Measurements from ENCODE around the gene C17orf58. TPM values are rescaled to one million over a fixed set of nuclear protein-coding genes. Genes with fewer than 3 reads are reported as not detected.
"Not testable (repeated sequence)": the region's sequence is repeated elsewhere in the genome, so short reads cannot be mapped to it uniquely, and the experiment has no call there.

Gene C17orf58
- polyA plus RNA-seq, 2 of the 4 experiments (the other 2 are of a cell fraction) = 11.2 to 20.0 TPM

GRCh38 chr17:67980456-67980855 lies 15.8 kb downstream of the C17orf58 start:
- POLR2A ChIA-PET = no interaction called here
- Histone ChIP-seq H3K4me2 (no peak overlapping the region), H3K27ac (no peak overlapping the region), H3K4me1 (peaks cover 8% of the 10 kb centered on the region; the same call in 2 of the 3 replicates), H3K9me3 (no peaks in the 10 kb centered on the region), H3K4me3 (no peak overlapping the region)
- CTCF ChIA-PET = interaction anchor here (0.8 to 1.7 kb wide), 4 partner anchors 18 to 38 kb away, joined by 3 to 5 read pairs (median 4); no protein-coding TSS in a partner anchor
- ATAC-seq (peak in 1 of 2 experiments; percentile 50; a peak in 3 of 6 replicates), DNase-seq (ENCODE audit: low read depth in 1 of 2, low spot score in 1 of 2) (no peak), FAIRE-seq (no peak)
- TF ChIP-seq CBX2 (IDR thresholded peaks at IDR 0.05; ENCODE audit: borderline replicate concordance, low read depth) (no peak), EP300 (IDR thresholded peaks at IDR 0.05) (no peak), EHMT2 (IDR thresholded peaks at IDR 0.05; ENCODE audit: low read depth) (no peak), CEBPB (IDR thresholded peaks at IDR 0.05) (no peak), ZFP36 (IDR thresholded peaks at IDR 0.05; ENCODE audit: borderline replicate concordance, partially characterized antibody) (no peak), PBX3 (IDR thresholded peaks at IDR 0.05) (no peak), RAD21 (conservative IDR thresholded peaks at IDR 0.05 in 1 of 2, IDR thresholded peaks at IDR 0.05 in 1 of 2) (no peak), CBX8 (IDR thresholded peaks at IDR 0.05) (no peak), ELK1 (IDR thresholded peaks at IDR 0.05; ENCODE audit: low read depth, low read length) (no peak), RNF2 (IDR thresholded peaks at IDR 0.05; ENCODE audit: borderline replicate concordance, low read depth) (no peak), POLR2A (IDR thresholded peaks at IDR 0.05; ENCODE audit: low read length) (no peak), RCOR1 (IDR thresholded peaks at IDR 0.05; ENCODE audit: low read depth, low read length) (no peak), KDM5A (IDR thresholded peaks at IDR 0.05) (no peak), RFX5 (IDR thresholded peaks at IDR 0.05) (no peak), NR3C1 (IDR thresholded peaks at IDR 0.05) (no peak), KDM1A (IDR thresholded peaks at IDR 0.05; ENCODE audit: low read depth) (no peak), ATOH8 (CRISPR knock-in tag; IDR thresholded peaks at IDR 0.05; ENCODE audit: low read depth) (no peak), MYC (IDR thresholded peaks at IDR 0.05; ENCODE audit: borderline replicate concordance, low read length) (no peak)
- WGBS (ENCODE audit: missing lambda C conversion rate) = 81% methylated on average over 2 of the region's 2 CpGs

- H3K4me3 ChIP-seq; H3K4me1 ChIP-seq; H3K27ac ChIP-seq; POLR2A ChIA-PET; H3K4me2 ChIP-seq; DNase-seq (ENCODE audit: low read depth in 1 of 2, low spot score in 1 of 2); FAIRE-seq; H3K9me3 ChIP-seq; ATAC-seq: not testable (repeated sequence)
- 97% methylated on average over 6 of the region's 6 CpGs for WGBS (ENCODE audit: missing lambda C conversion rate)
- CTCF ChIA-PET = interaction anchor here (1.7 to 2.6 kb wide), 2 partner anchors 17 to 34 kb away, joined by 4 to 10 read pairs; no protein-coding TSS in a partner anchor
Observed at GRCh38 chr17:67976306-67976705, 20.0 kb downstream of the C17orf58 start.

GRCh38 chr17:67974598-67975066 lies 21.6 kb downstream of the C17orf58 start:
- TF ChIP-seq RCOR1 (IDR thresholded peaks at IDR 0.05; ENCODE audit: low read depth, low read length) = no peak
- TF ChIP-seq ZFP36 (IDR thresholded peaks at IDR 0.05; ENCODE audit: borderline replicate concordance, partially characterized antibody) = no peak
- no peak for TF ChIP-seq ELK1 (IDR thresholded peaks at IDR 0.05; ENCODE audit: low read depth, low read length)
- no peak for TF ChIP-seq POLR2A (IDR thresholded peaks at IDR 0.05; ENCODE audit: low read length)
- no peak for TF ChIP-seq FOSB (CRISPR knock-in tag; IDR thresholded peaks at IDR 0.05)
- TF ChIP-seq HOXA7 (CRISPR knock-in tag; IDR thresholded peaks at IDR 0.05) = no peak
- no peak for TF ChIP-seq CEBPB (IDR thresholded peaks at IDR 0.05)
- no peak for TF ChIP-seq HMGXB4 (CRISPR knock-in tag; IDR thresholded peaks at IDR 0.05; ENCODE audit: borderline replicate concordance)
- TF ChIP-seq ZC3H11A (IDR thresholded peaks at IDR 0.05) = no peak
- TF ChIP-seq HDAC2 (IDR thresholded peaks at IDR 0.05) = no peak
- TF ChIP-seq GATA3 (IDR thresholded peaks at IDR 0.05; ENCODE audit: borderline replicate concordance) = no peak
- H3K4me1 ChIP-seq = peaks cover 8% of the 10 kb centered on the region; the same call in 2 of the 3 replicates
- FAIRE-seq (no peak), DNase-seq (ENCODE audit: low read depth in 1 of 2, low spot score in 1 of 2) (no peak), ATAC-seq (peak; percentile 53 to 56; a peak in 4 of 6 replicates)
- H3K4me2 ChIP-seq = no peak overlapping the region
- no peaks in the 10 kb centered on the region for H3K9me3 ChIP-seq
- no peak overlapping the region for H3K27ac ChIP-seq
- POLR2A ChIA-PET = no interaction called here
- CTCF ChIA-PET = interaction anchor here (0.8 to 2.6 kb wide), 3 partner anchors 15 to 36 kb away, joined by 3 to 10 read pairs (median 4); no protein-coding TSS in a partner anchor
- 76% methylated on average over 8 of the region's 8 CpGs for WGBS (ENCODE audit: missing lambda C conversion rate)
- no peak overlapping the region for H3K4me3 ChIP-seq
